IMR-90 (cell line): Measurements from ENCODE around the gene CFAP251. TPM values are rescaled to one million over a fixed set of nuclear protein-coding genes. Genes with fewer than 3 reads are reported as not detected.

Experiments
- ATAC-seq: fragments of 200-7000 bp; cut with Tn5 transposase; 2 replicates; pipeline ENCODE4 v1.9.1; 2020; ENCODE audit warnings: low read depth, mild to moderate bottlenecking, moderate library complexity
- BruUV-seq: library from RNA; stranded (reverse); fragments of 400-500 nt; replicated peaks from 2 replicates; lab custom pipeline; 2021; lab: Mats Ljungman, UMichigan
- CTCF ChIA-PET: fragments of 300-600 bp; formaldehyde crosslinking; extraction: SDS; loops from one replicate; lab custom pipeline; 2021; ENCODE audit warnings: antibody characterized with exemption; lab: Yijun Ruan, JAX
- POLR2A ChIA-PET: fragments of 300-600 bp; sonication (Branson Sonifier 250); formaldehyde crosslinking; loops from one replicate; lab custom pipeline; 2022; ENCODE audit warnings: antibody characterized with exemption; ENCODE audit not compliant: unreplicated experiment; lab: Charles Lee
- DNase-seq: peaks from one replicate; pipeline ENCODE4 v3.0.0; 2013
- H2AFZ ChIP-seq: replicated peaks from 2 replicates; pipeline ENCODE3; 2013; ENCODE audit warnings: low read length, mild to moderate bottlenecking; ENCODE audit not compliant: poor library complexity
- H2AK5ac ChIP-seq: 2 replicates; pipeline ENCODE4 v1.6.1; 2013; ENCODE audit warnings: low read depth, low read length, inconsistent platforms
- H2AK9ac ChIP-seq: replicated peaks from 2 replicates; pipeline ENCODE3; 2013; ENCODE audit warnings: mild to moderate bottlenecking, low read depth, low read length, moderate library complexity; ENCODE audit not compliant: poor library complexity
- H2BK120ac ChIP-seq: 2 replicates; pipeline ENCODE4 v1.6.1; 2013; ENCODE audit warnings: low read depth, low read length, inconsistent platforms
- H2BK15ac ChIP-seq: 3 replicates; pipeline ENCODE4 v1.6.1; 2013; ENCODE audit warnings: low read depth, low read length, inconsistent platforms
- H2BK20ac ChIP-seq: 2 replicates; pipeline ENCODE4 v1.6.1; 2013; ENCODE audit warnings: low read depth, mild to moderate bottlenecking, inconsistent platforms, low read length, moderate library complexity
- H2BK5ac ChIP-seq: 2 replicates; pipeline ENCODE4 v1.6.1; 2013; ENCODE audit warnings: mild to moderate bottlenecking, low read depth, low read length, inconsistent platforms; ENCODE audit not compliant: poor library complexity, severe bottlenecking
- H3K14ac ChIP-seq: replicated peaks from 2 replicates; pipeline ENCODE4 v1.6.1; 2013; ENCODE audit warnings: low read depth, low read length, inconsistent platforms
- H3K18ac ChIP-seq: 2 replicates; pipeline ENCODE4 v1.6.1; 2013; ENCODE audit warnings: low read depth, low read length, control low read depth
- H3K23ac ChIP-seq: 2 replicates; pipeline ENCODE4 v1.6.1; 2013; ENCODE audit warnings: low read depth, low read length, inconsistent platforms
- H3K27ac ChIP-seq: 2 replicates; pipeline ENCODE4 v1.5.1; 2013; ENCODE audit warnings: mild to moderate bottlenecking, control low read depth, low read length; ENCODE audit not compliant: insufficient read depth
- H3K27me3 ChIP-seq: 2 replicates; pipeline ENCODE4 v1.6.1; 2013; ENCODE audit warnings: low read length; ENCODE audit not compliant: control insufficient read depth, insufficient read depth
- H3K36me3 ChIP-seq: 2 replicates; pipeline ENCODE4 v1.6.1; 2013; ENCODE audit warnings: low read length, mixed read lengths; ENCODE audit not compliant: control insufficient read depth, insufficient read depth
- H3K4ac ChIP-seq: 2 replicates; pipeline ENCODE4 v1.6.1; 2013; ENCODE audit warnings: low read depth, low read length, inconsistent platforms
- H3K4me1 ChIP-seq: 2 replicates; pipeline ENCODE4 v1.6.1; 2013; ENCODE audit warnings: low read length, mixed read lengths; ENCODE audit not compliant: control insufficient read depth, insufficient read depth
- H3K4me2 ChIP-seq: 2 replicates; pipeline ENCODE4 v1.6.1; 2013; ENCODE audit warnings: low read depth, mild to moderate bottlenecking, control low read depth, low read length, moderate library complexity
- H3K4me3 ChIP-seq: 2 replicates; pipeline ENCODE4 v1.5.1; 2013; ENCODE audit warnings: low read depth, mild to moderate bottlenecking, control low read depth, low read length, moderate library complexity; ENCODE audit not compliant: insufficient read depth
- H3K56ac ChIP-seq: 2 replicates; pipeline ENCODE4 v1.6.1; 2013; ENCODE audit warnings: low read length, inconsistent platforms; ENCODE audit not compliant: insufficient read depth; ENCODE audit errors: extremely low read depth
- H3K79me1 ChIP-seq, 2 experiments: 2 replicates each; pipeline ENCODE4 v1.6.1; 2013; ENCODE audit warnings: low read length in 2 of 2, inconsistent platforms in 1 of 2, low read depth in 1 of 2
- H3K9ac ChIP-seq: 2 replicates; pipeline ENCODE4 v1.6.1; 2013; ENCODE audit warnings: low read depth, low read length, control low read depth
- H3K9me1 ChIP-seq: 2 replicates; pipeline ENCODE4 v1.6.1; 2013; ENCODE audit warnings: low read length, inconsistent platforms; ENCODE audit not compliant: insufficient read depth
- H3K9me3 ChIP-seq: 2 replicates; pipeline ENCODE4 v1.6.1; 2013; ENCODE audit warnings: low read length; ENCODE audit not compliant: control insufficient read depth, insufficient read depth
- H4K20me1 ChIP-seq: 2 replicates; pipeline ENCODE4 v1.6.1; 2013; ENCODE audit warnings: low read length, inconsistent platforms; ENCODE audit not compliant: insufficient read depth
- H4K5ac ChIP-seq: 2 replicates; pipeline ENCODE4 v1.6.1; 2013; ENCODE audit warnings: mild to moderate bottlenecking, low read depth, low read length, control low read depth
- H4K8ac ChIP-seq, 2 experiments: 2 replicates each; pipeline ENCODE4 v1.6.1; 2013; ENCODE audit warnings: low read depth in 2 of 2, low read length in 2 of 2, control low read depth in 1 of 2, inconsistent platforms in 1 of 2
- H4K91ac ChIP-seq: 2 replicates; pipeline ENCODE4 v1.6.1; 2013; ENCODE audit warnings: low read depth, low read length, inconsistent platforms; ENCODE audit not compliant: insufficient read depth
- CTCF ChIP-seq: conservative IDR thresholded peaks from 2 replicates; pipeline ENCODE4 v1.5.1; 2012; ENCODE audit warnings: mild to moderate bottlenecking, low read depth, low read length, improper control_type of control experiment
- MAFK ChIP-seq: IDR thresholded peaks from 2 replicates; pipeline ENCODE4 v1.6.1; 2012; ENCODE audit warnings: low read depth, low read length, improper control_type of control experiment
- MAZ ChIP-seq: IDR thresholded peaks from 2 replicates; pipeline ENCODE4 v1.6.1; 2012; ENCODE audit warnings: low read depth, mild to moderate bottlenecking, low read length, improper control_type of control experiment, moderate library complexity, borderline replicate concordance
- MXI1 ChIP-seq: IDR thresholded peaks from 2 replicates; pipeline ENCODE4 v1.6.1; 2012; ENCODE audit warnings: low read depth, mild to moderate bottlenecking, low read length, moderate library complexity, borderline replicate concordance
- RCOR1 ChIP-seq: IDR thresholded peaks from 2 replicates; pipeline ENCODE4 v1.6.1; 2012; ENCODE audit warnings: mild to moderate bottlenecking, low read length, improper control_type of control experiment; ENCODE audit not compliant: insufficient replicate concordance
- SMC3 ChIP-seq: fragments of 150-350 bp; IDR thresholded peaks from 2 replicates; pipeline ENCODE4 v1.6.1; 2016; ENCODE audit warnings: low read depth, mild to moderate bottlenecking, antibody characterized with exemption, low read length, moderate library complexity
- WGBS, 2 experiments: methylation state at CpG; one replicate each; pipeline versions ENCODE4 v1.1.5 to v1.1.7; 2013; ENCODE audit warnings: missing lambda C conversion rate in 2 of 2; ENCODE audit not compliant: insufficient read length in 1 of 2; ENCODE audit errors: extremely low coverage in 2 of 2; 5-methylcytosine and 5-hydroxymethylcytosine counted together
- dilution Hi-C: fragments of 300-500 bp; cut with HindIII; formaldehyde crosslinking; loops from one replicate; pipeline ENCODE4 v1.14.3; 2018; ENCODE audit warnings: low sequenced_read_pairs; ENCODE audit not compliant: unreplicated experiment
- in situ Hi-C: fragments of 300-500 bp; cut with MboI; formaldehyde crosslinking; loops from 3 replicates; pipeline ENCODE4 v1.14.3; 2019; ENCODE audit warnings: low sequenced_read_pairs, inconsistent platforms, mixed read lengths
- intact Hi-C: fragments of 100-400 bp; cut with micrococcal nuclease; formaldehyde crosslinking; loops from 2 replicates; pipeline ENCODE4 v1.10.0; 2022
- polyA plus RNA-seq, 3 experiments: library from polyadenylated mRNA; depleted of rRNA; stranded (reverse); fragments of >200 nt; gene quantifications; 2 replicates each; pipeline ENCODE4 v1.2.3, GENCODE V29; 2012; ENCODE audit warnings: low replicate concordance in 1 of 3
- total RNA-seq: library from RNA; depleted of rRNA; stranded (reverse); fragments of >200 nt; gene quantifications from 2 replicates; pipeline ENCODE4 v1.2.3, GENCODE V29; 2012

Gene CFAP251
- total and polyA plus RNA-seq, 2 of the 4 experiments (the other 2 are of a cell fraction) = 7.8 to 9.1 TPM

GRCh38 chr12:121949648-121950397 is 31.4 kb downstream of the CFAP251 start (continued):
- no peak for TF ChIP-seq RCOR1
- peak; percentile 57; the same call in 1 of the 2 replicates for TF ChIP-seq MAFK
- no peak for TF ChIP-seq SMC3

- Histone ChIP-seq H3K9ac (no peak overlapping the region), H3K36me3 (0 out of 2 replicates have a peak, but pooled peaks cover 1% of the 10 kb centered on the region), H3K4me2 (no peak overlapping the region), H3K27me3 (no peaks in the 10 kb centered on the region), H4K8ac (no peak overlapping the region), H2BK5ac (no peak overlapping the region), H3K4me3 (no peak overlapping the region), H3K9me1 (peaks cover 3% of the 10 kb centered on the region; the same call in 1 of the 2 replicates), H3K23ac (no peak overlapping the region), H2AFZ (no peak overlapping the region), H2BK20ac (no peak overlapping the region), H3K4me1 (peaks cover under 1% of the 10 kb centered on the region), H4K5ac (no peak overlapping the region), H3K4ac (no peak overlapping the region), H2BK15ac (no peak overlapping the region), H2AK9ac (no peak overlapping the region), H3K14ac (no peak overlapping the region), H3K9me3 (peaks cover 2% of the 10 kb centered on the region; the same call in 1 of the 2 replicates), H4K20me1 (no peaks in the 10 kb centered on the region), H3K79me1 (peaks cover 3 to 19% of the 10 kb centered on the region in 2 experiments; a peak in 2 of 4 replicates), H3K56ac (no peak overlapping the region), H4K91ac (no peak overlapping the region), H3K27ac (no peak overlapping the region), H3K18ac (no peak overlapping the region), H2AK5ac (no peak overlapping the region), H2BK120ac (no peak overlapping the region)
- no TSS peak for BruUV-seq
- intact Hi-C loops (no loop called here), dilution Hi-C loops (no loop called here), in situ Hi-C loops (no loop called here)
- TF ChIP-seq CTCF (no peak), MAZ (no peak), RCOR1 (no peak), MXI1 (no peak)
- ChIA-PET POLR2A (no interaction called here), CTCF (no interaction called here)
- ATAC-seq (no peak), DNase-seq (no peak)
- no CpG with 5 or more reads among the region's 4 CpGs for WGBS, 2 experiments
These were observed 34.8 kb downstream of the CFAP251 start for GRCh38 chr12:121953117-121953692.
